Tibial nerve (tissue), 4 donors: Measurements from ENCODE around the gene KLF4.

Experiments
- CTCF ChIP-seq, 5 experiments: fragments of 200-600 bp in 3 of 5; fragments of 450-650 bp in 2 of 5; sonication (generic) in 3 of 5; IDR thresholded peaks; one replicate each; pipeline ENCODE4 v1.5.1; 2016 to 2019; ENCODE audit warnings: antibody characterized with exemption in 5 of 5, mild to moderate bottlenecking in 3 of 5, moderate library complexity in 2 of 5
- EP300 ChIP-seq, 2 donors: sonication (generic); formaldehyde crosslinking; IDR thresholded peaks; one replicate each; pipeline ENCODE4 v1.6.1; 2017; ENCODE audit warnings: antibody characterized with exemption in 2 of 2, mild to moderate bottlenecking in 1 of 2
- POLR2A ChIP-seq, 2 donors: fragments of 450-650 bp; IDR thresholded peaks; one replicate each; pipeline ENCODE4 v1.6.1; 2017; ENCODE audit warnings: antibody characterized with exemption in 2 of 2, mild to moderate bottlenecking in 2 of 2, moderate library complexity in 2 of 2

- TF ChIP-seq POLR2A (IDR thresholded peaks at IDR 0.05) (no peak), CTCF (IDR thresholded peaks at IDR 0.05) (no peak), EP300 (IDR thresholded peaks at IDR 0.05) (no peak)
Measured at GRCh38 chr9:107513464-107514100, 24.0 kb upstream of the KLF4 start.
